Left renal pelvis (tissue), 4 donors: Measurements from ENCODE around the gene TRIM58. TPM values are rescaled to one million over a fixed set of nuclear protein-coding genes. Genes with fewer than 3 reads are reported as not detected.

Experiments used
- DNase-seq, 4 donors: peaks; one replicate each; pipeline ENCODE4 v3.0.0-alpha.2; 2013; ENCODE audit warnings: low read depth in 4 of 4, low spot score in 3 of 4
- polyA plus RNA-seq, 4 donors: library from polyadenylated mRNA; unstranded; fragments of 120-200 nt; gene quantifications; one replicate each; pipeline ENCODE4 v1.2.1, GENCODE V29; 2013; ENCODE audit not compliant: insufficient read length in 4 of 4

The TRIM58 gene, protein sequence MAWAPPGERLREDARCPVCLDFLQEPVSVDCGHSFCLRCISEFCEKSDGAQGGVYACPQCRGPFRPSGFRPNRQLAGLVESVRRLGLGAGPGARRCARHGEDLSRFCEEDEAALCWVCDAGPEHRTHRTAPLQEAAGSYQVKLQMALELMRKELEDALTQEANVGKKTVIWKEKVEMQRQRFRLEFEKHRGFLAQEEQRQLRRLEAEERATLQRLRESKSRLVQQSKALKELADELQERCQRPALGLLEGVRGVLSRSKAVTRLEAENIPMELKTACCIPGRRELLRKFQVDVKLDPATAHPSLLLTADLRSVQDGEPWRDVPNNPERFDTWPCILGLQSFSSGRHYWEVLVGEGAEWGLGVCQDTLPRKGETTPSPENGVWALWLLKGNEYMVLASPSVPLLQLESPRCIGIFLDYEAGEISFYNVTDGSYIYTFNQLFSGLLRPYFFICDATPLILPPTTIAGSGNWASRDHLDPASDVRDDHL
- polyA plus RNA-seq: 1 to 10 TPM; 1.4 to 6.5 (median 1.6) TPM

DNA sequence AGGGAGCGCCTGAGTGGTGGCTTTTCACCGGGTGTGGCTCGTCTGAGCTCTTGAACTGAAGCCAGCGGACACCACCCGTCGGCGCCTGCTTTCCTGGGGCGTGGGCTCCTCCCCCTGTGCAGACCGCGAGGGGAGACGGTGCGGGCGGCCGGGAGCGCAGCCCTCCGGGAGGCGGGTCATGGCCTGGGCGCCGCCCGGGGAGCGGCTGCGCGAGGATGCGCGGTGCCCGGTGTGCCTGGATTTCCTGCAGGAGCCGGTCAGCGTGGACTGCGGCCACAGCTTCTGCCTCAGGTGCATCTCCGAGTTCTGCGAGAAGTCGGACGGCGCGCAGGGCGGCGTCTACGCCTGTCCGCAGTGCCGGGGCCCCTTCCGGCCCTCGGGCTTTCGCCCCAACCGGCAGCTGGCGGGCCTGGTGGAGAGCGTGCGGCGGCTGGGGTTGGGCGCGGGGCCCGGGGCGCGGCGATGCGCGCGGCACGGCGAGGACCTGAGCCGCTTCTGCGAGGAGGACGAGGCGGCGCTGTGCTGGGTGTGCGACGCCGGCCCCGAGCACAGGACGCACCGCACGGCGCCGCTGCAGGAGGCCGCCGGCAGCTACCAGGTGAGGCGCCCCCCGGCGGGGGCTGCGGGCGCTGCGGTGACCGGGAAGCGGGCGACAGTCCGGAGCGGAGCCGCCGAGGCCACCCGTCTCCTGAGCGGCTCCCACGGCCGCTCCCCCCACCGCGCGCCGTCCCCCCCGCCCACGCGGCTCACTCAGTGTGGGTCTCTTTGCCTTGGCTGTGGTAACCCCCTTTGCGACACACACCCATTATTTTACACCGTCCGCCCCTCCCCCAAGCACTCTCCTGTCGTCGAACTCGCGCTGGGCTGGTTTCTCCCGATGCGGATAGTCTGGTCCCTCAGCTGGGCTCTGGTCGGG lies at the start of gene TRIM58:
TSS of gene TRIM58 (plus strand) at position 119 of the 916 bp plus-strand sequence. CDS start at position 179, 60 bp downstream.
- no peak for DNase-seq

DNA sequence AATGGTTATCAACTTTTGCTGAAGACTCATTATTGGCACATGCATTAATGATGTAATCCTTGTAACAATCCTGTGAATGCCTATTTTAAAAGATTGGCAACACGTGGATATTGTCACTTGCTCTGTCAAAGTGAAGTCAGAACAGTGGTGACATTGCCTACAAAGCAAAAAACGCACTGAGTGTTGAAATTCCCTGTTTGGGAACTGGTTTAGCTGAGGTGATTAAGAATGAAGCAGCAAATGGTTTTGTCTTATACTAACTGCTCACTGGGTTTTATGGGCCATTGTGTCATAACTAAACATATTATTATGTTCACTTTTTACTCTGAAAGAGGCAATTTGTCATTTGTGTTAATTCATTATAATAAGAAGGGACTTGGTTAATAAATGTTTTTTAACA lies 44.4 kb upstream of the TRIM58 start:
- DNase-seq: no peak

DNA sequence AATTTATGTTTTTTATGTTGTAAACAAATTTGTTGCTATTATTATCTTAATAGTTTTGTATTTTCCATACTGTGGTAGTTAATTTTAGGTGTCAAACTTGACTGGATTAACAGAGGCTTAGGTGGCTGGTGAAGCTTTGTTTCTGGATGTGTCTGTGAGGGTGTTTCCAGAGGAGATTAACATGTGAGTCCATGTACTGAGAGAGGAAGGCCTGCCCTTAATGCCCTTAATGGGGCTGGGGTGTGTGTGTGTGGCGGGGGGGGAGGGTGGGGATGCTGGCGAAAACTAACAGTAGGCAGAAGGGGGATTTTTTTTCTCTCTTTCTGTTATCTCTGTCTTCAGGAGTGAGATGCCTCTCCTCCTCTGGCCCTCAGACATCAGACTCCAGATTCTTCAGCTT lies 34.9 kb upstream of the TRIM58 start:
- DNase-seq: no peak

DNA sequence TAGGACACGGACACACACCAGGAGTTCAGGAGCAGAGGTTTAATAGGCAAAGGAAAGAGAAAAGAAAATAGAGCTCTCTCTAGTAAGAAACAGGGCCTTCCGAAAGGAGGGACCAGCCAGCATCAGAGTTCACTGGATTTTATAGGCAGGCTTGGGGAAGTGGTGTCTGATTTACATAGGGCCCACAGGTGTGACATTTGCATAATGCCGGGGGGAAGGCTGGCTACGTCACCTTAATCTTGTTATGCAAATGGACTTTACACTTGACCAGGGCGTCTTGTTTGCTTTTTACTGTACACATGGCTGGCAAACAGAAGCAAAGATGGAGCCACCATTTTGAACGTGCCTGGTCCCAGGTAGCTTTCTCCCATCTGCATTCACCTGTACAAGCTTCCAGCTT lies 33.0 kb upstream of the TRIM58 start, which contains the start of gene OR14A16:
TSS of gene OR14A16 (minus strand) at position 97 of the 400 bp plus-strand sequence. CDS start 8,390 bp downstream, outside the sequence.
- no peak for DNase-seq

DNA sequence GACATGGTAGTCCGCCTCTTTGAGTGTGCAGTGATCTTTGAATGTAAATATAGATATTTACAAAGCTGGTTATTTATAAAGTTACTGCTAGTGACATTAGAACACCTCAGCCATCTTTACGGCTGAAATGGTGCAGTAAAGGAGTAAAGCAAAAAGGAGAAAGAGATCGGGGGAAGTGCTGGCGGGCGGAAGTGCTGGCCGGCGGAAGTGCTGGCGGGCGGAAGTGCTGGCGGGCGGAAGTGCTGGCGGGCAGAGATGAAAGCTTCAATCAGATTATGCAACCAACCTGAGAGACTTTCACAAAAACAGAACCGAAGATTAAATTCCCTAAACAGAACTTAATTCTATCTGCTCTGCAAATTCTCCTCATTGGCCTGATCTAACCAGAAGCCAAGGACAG lies 31.6 kb upstream of the TRIM58 start:
- no peak for DNase-seq

DNA sequence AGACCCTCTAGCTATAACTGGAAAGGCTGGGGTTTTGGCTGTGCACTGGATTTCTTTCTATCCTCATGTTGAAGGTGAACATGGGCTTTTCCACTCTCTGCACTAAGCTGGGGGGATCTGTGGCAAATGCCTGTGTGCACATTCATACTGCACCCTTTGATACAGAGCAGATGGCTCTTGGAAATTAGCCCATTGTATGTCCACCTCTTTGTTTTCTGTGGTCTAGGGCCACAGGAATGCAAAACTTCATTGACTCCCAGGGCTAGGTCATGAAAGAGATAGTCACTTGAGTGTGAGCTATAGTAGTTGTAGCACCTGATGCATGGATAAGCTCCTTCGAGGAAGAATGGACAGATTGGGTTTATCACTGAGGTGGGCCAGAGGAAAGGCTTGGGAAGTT lies 27.3 kb upstream of the TRIM58 start:
- DNase-seq: no peak

DNA sequence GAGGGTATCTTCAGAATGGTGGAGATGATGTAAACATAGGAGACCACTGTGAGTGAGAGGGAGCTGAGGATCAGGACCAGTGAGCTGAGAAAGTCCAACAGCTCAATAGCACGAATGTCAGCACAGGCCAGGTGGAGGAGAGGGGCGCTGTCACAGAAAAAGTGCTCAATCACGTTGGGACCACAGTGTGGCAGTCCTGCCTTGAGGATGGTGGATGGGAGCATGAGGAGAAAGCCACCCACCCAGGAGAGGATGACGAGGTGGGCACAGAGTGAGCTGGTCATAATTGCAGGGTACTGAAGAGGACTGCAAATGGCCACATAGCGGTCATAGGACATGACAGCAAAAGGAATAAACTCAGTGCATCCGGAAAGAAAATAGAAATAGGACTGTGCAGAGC lies 23.4 kb upstream of the TRIM58 start:
- no peak for DNase-seq

DNA sequence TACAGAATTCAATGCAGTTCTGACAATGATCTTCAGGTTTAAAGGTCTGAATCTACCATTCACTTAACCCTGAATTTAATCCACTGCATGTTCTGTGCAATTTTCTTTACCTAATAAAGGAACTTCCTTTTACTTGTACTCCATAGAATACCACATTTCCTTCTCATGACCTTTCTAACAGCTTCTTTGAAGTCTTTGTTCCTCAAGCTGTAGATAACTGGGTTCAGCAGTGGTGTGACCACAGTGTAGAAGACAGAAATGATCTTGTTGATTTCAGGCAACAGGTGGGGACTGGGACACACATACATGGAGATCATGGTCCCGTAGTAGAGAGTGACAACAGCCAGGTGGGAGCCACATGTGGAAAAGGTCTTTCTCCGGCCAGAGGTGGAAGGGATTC lies 16.2 kb upstream of the TRIM58 start:
- no peak for DNase-seq

DNA sequence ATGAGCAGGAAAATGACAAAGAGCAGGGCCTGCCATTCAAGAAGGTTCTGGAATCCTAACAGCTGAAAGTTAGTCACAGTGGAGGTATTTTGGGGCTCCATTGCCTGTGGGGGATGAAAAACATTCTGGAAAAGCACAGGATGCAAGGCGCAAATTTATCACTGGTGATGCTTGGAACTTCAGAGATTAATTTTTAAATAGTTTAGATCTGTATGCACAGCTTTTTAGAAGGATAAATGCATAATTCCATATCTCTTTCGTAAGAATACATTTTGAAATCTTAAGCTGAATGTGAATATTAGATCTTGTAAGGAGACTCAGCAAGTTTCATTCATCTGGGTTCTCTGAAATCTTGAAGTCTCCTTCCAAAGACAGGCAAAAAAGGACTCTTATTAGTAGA lies 15.2 kb upstream of the TRIM58 start, which contains the start of gene OR11L1:
TSS of gene OR11L1 (minus strand) at position 101 of the 400 bp plus-strand sequence. CDS start at position 101, 0 bp downstream.
- DNase-seq: no peak

DNA sequence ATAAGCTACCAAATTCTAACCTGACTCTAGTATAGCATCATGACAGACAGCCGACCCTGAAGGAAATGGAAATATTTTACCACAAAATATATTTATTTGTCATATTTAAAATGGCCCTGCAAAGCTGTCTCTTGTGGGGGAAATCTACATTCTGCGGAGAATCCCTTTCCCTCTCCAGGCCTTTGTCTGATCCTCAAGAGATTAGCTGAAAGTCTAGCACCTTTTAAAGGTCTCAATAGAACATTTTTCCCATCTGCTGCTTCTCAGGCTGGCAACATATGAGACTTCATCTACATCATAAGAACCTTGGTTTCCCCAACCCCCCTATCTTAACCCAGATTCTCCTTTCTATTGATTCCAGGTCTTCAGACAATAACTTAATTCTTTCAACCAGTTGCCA lies 13.6 kb upstream of the TRIM58 start:
- DNase-seq: no peak

DNA sequence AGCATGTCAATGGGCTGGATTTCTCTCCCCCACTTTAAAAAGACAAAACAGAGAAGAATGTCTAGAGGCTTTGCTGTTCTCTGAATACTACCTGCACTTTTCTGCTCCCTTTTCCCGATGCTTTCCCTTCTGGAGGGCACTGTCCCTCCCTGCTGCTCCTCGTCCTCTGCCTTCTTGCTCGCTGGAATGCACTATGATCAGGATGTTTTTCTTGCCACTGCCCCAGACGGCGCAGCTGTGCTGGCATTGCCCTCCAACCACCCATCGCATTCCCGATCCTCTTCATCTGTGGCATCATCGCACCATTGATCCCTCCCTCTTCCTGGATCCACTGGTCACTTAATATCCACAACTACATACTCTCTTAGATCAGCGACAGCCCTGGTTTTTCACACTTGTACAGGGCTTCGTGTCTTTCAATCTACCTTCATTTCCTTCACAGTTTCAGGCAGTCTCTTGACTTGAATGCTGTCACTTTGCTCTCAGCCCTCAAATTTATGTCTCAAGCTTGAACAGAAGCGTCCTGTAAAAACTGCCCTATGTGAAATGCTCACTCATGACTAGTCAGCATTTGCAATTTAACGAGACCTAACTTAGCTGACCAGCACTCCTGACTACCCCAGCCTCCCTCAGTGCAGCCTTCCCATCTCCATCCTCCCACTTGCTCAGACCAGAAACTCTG lies 11.8 kb upstream of the TRIM58 start:
- no peak for DNase-seq

DNA sequence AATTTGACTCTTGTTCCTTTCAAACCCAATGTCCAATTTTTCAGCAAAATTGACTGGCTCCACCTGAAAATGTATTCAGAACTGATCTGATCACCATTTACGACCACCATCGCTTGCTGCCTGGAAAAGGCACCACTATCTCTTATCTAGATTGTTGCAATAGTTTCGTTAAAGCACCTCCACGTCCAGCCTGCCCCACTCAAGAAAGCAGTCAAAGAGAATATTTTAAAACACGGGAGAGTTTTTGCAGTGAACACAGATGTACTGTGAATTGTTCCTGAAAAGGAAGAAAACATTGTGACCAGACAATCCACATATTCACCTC lies 11.3 kb upstream of the TRIM58 start:
- DNase-seq: no peak

DNA sequence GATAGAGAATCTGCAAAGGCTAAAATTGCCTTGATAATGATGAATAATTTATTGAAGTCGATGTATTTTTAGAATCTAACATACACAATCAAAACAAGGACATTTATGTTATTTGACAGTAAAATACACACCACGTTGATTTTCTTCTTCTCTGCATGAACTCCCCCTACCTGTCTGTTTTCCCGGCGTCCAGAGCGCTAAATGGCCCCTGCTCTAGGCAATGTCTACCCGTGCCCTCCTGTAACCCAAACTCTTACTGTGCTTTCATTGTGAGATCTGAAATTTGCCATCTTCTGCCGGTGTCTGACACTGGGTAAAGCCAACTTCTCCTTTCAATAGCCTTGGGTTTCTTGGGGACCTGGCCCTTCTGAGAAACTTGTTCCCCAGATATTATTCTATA lies 8.6 kb upstream of the TRIM58 start:
- DNase-seq: no peak

DNA sequence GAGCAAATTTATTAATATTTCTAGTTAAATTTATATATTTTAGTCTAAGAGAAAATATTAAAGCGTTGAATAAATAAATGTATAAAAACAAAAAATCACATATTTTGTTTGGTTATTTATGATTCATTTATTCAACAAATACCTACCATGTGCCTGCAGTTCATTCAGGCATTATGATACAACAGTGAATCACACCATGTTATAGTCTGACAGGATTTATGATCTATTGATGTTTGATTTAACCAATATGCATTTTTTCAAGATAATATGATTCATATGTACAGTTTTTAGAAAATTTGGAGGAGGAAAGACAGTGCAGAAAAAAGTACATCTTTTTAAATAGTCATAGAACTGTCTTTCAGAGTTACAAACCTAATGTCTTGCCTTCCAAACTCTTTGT lies 7.4 kb upstream of the TRIM58 start:
- DNase-seq: no peak

DNA sequence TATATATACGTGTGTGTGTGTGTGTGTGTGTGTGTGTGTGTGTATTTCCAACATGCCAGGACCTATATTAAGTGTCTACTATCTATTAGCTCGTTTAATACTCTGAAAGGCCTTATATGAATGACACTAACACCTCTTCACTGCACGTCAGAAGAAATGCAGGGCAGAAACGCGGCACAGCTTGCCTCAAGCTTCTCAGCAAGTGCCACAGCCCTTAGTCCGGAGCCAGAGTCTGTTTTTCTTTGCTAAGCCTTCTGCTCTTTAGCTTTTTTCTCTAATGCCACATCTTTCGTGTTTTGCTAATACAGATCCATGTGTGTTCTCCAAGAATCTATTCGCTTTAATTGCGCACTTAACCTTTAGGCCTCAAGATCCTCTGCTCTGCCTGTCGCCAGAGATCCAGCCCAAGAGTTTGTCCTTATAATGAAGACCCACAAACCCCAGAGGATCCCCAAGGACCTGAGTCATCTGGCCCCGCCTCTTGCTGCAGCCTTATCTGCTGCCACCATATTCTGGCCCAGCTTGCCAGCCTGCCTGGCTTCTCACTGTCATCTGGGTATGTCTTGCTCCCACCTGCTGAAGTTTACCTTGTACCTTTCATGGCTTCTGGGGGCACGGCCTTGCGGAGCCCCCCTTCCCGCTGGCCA lies 2.0 kb upstream of the TRIM58 start:
- no peak for DNase-seq

DNA sequence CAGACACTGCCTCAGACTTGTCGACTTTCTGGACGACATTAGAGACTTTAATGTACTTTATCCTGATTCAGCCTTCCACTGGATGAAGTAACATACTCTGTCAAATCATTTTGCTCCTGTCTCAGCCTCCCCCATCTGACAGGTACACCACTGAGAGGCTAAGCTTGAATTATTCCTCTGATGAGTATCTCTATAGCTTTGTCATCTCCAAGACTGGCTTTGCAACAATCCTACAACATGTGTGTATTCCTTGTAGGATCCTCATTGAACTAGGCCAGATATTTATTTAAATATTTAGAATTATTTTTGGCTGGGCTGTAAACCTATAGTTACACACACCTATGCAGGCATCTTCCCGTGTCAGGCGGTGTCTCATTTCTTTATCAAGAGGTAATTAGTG lies 1.1 kb upstream of the TRIM58 start:
- no peak for DNase-seq

DNA sequence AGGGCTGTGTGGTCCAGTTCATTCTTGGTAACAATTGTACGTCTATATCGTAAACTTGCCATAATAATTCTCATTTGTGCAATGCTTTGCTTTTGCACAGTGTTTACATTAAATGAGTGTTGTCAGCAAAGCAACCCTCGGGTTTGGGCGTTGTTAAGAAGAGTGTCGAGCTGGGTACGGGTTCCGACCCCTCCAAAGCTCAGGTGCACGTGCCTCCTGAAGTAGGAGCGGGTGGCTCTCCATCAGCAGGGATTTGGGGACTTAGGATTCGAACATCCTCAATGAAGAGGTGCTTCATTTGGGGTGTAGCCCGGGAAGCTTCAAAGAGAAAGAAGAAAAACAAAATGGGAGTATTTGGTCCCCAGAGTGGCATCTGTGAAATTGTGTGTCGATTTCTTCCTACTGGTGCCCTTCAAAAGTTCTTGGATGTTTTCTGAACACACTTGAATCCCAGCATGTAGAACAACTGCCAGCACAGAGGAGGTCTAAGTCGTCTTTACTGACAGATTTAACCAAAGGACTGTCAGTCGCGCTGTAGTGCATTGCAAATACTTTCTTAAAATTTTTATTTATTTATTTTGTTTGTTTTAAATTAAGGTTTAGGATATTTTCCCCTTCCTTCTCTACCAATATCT lies 1.1 kb downstream of the TRIM58 start:
- DNase-seq: no peak

DNA sequence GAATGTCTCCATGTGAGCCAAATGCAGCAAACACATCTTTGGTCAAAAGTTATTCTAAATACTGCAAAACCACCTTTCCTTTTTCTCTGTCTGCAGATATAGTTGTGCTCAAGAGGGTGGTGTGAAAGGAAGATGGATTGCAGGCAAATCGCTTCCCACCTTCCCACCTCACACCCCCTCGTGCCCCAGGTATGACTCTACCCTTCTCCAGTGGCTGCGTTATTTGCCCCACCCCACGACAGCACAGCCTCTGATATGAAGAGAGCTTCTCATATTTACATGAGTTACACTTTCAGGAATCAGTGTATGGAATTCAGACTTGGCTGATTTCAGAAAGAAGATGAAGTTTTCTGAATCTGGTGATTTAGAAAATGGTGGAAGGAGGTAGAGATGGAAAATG lies 5.8 kb downstream of the TRIM58 start:
- no peak for DNase-seq

DNA sequence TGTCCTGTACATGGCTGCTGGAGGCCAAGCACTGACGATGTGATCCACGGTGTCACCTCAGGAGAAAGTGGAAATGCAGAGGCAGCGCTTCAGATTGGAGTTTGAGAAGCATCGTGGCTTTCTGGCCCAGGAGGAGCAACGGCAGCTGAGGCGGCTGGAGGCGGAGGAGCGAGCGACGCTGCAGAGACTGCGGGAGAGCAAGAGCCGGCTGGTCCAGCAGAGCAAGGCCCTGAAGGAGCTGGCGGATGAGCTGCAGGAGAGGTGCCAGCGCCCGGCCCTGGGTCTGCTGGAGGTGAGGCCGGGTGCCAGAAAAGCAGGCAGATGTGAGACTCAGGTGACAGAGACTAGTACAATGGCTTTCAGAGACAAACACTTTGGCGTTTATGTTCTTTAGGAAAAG lies 7.7 kb downstream of the TRIM58 start:
- DNase-seq: no peak

DNA sequence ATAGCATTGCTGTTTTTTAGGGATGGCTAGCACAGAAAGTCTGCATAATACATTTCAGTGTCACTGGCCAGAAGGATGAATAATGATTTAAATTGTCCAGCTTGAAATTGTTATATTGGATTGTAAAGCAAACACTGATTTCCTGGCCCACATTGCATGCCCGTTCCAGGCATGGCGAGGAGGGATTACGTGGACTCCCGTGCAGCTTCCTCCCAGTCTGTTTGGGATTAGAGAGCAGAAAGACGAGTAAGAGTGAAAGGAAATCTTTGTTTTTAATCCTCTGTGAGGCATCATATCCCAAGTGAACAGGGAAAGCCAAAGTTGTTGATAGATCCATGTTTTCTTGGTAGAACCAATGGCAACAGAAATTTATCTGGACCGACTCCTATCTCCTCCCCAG lies 8.4 kb downstream of the TRIM58 start:
- DNase-seq: no peak
